H7 (cell line): ENCODE measurements around the gene RABL3. TPM values are rescaled to one million over a fixed set of nuclear protein-coding genes. Genes with fewer than 3 reads are reported as not detected.
A peak's percentile ranks its signal among the peaks of the same experiment; 100 is the strongest.
"Not testable (repeated sequence)": the region's sequence is repeated elsewhere in the genome, so short reads cannot be mapped to it uniquely, and the experiment has no call there.

Experiments
- DNase-seq: peaks from one replicate; pipeline ENCODE4 v3.0.0; 2012
- H3K27me3 ChIP-seq: 2 replicates; pipeline ENCODE4 v1.6.0; 2011; ENCODE audit warnings: mild to moderate bottlenecking, low read length; ENCODE audit not compliant: control insufficient read depth, insufficient read depth
- H3K36me3 ChIP-seq: replicated peaks from 2 replicates; pipeline ENCODE4 v1.5.1; 2011; ENCODE audit warnings: low read length; ENCODE audit not compliant: control insufficient read depth, insufficient read depth
- H3K4me3 ChIP-seq: 2 replicates; pipeline ENCODE4 v1.5.1; 2011; ENCODE audit warnings: low read depth, mild to moderate bottlenecking, control low read depth, low read length, moderate library complexity; ENCODE audit not compliant: insufficient read depth
- total RNA-seq: library from RNA; depleted of rRNA; stranded (reverse); fragments of >200 nt; shearing (Covaris generic); gene quantifications from 2 replicates; pipeline ENCODE4 v1.2.3, GENCODE V29; 2014

Gene RABL3
- total RNA-seq, 1 experiment from 2014 or later = 13.2 TPM

DNA sequence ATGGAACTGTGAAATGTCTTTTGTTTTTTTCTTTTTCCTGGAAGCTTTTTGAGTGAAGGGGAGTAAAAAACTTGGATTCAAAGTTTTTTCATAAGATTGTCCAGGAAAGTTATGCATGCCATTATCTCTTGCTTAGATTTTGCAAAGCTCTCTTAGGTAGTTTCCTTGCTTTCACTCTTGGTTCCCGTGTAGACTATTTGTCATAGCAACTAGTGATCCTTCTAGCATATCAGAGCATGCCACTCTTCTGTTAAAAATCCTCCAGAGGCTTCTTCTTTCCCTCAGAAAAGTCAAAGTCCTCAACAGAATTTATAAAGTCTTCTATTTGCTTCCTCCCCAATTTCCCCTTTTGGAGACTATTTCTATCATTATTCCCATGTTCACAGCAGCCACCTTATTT is 21.3 kb upstream of the RABL3 start:
- Histone ChIP-seq H3K4me3 (no peak overlapping the region), H3K36me3 (no peaks in the 10 kb centered on the region), H3K27me3 (no peaks in the 10 kb centered on the region)
- DNase-seq = no peak

- no peak for DNase-seq
- no peak overlapping the region for H3K4me3 ChIP-seq
- H3K36me3 ChIP-seq = no peaks in the 10 kb centered on the region
- H3K27me3 ChIP-seq = no peaks in the 10 kb centered on the region
These were observed 20.3 kb upstream of the RABL3 start for GRCh38 chr3:120762615-120763014.

DNA sequence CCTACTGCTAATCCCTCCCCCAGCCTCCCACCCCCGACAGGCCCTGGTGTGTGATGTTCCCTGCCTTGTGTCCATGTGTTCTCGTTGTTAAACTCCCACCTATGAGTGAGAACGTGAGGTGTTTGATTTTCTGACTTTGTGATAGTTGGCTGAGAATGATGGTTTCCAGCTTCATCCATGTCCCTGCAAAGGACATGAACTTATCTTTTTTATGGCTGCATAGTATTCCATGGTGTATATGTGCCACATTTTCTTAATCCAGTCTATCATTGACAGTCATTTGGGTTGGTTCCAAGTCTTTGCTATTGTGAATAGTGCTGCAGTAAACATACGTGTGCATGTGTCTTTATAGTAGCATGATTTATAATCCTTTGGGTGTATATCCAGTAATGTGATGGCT is 16.2 kb upstream of the RABL3 start:
- H3K36me3 ChIP-seq, DNase-seq, H3K27me3 ChIP-seq, H3K4me3 ChIP-seq: not testable (repeated sequence)

- Histone ChIP-seq H3K36me3 (peaks cover under 1% of the 10 kb centered on the region), H3K4me3 (no peak overlapping the region), H3K27me3 (no peaks in the 10 kb centered on the region)
- DNase-seq = no peak
These were observed 13.7 kb upstream of the RABL3 start for GRCh38 chr3:120756061-120756460.

DNA sequence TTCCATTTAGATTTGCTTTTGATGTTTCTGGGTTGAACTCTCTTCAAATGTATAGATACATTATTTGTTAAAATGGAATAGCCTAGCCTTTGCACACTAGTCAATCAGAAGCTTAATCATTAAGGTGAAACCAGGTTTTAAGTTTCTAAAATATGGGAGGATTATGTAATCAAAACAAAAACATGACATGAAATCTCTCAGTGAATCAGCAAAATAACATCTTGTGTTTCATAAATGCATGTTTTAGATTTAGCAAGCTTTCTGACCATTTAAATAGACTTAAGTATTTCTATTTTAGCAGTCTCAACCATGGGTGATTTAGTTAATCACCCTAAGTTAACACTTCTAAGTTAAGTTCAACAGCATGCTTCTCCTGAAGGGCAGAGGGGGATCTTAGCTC is 11.5 kb upstream of the RABL3 start:
- no peaks in the 10 kb centered on the region for H3K27me3 ChIP-seq
- peaks cover 2% of the 10 kb centered on the region for H3K36me3 ChIP-seq
- DNase-seq = no peak
- H3K4me3 ChIP-seq = no peak overlapping the region

- H3K4me3 ChIP-seq = no peak overlapping the region
- no peak for DNase-seq
These were observed 10.5 kb upstream of the RABL3 start for GRCh38 chr3:120752865-120753264.

DNA sequence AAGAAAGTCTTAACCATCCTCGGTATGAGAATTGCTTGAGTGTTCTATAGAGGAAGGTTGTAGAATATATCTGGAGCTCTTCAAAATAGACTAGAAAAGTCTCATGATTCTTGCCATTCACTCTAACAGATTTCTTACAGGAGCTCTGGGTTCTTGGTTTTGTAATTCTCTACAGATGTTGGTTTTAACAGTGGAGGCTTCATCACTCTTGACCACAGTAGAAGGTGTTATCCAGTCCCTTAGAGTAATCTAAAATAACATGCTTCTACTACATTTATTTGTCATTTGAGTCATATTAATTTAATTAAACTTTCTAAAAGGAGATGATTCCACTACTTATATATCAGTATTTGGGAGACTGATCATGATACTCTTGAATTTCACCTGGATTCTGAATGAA is 9.9 kb upstream of the RABL3 start:
- Histone ChIP-seq H3K36me3 (peaks cover 2% of the 10 kb centered on the region), H3K4me3 (no peak overlapping the region), H3K27me3 (no peaks in the 10 kb centered on the region)
- no peak for DNase-seq

More at GRCh38 chr3:120752865-120753264, 10.5 kb upstream of the RABL3 start:
- Histone ChIP-seq H3K27me3 (no peaks in the 10 kb centered on the region), H3K36me3 (peaks cover 2% of the 10 kb centered on the region)

DNA sequence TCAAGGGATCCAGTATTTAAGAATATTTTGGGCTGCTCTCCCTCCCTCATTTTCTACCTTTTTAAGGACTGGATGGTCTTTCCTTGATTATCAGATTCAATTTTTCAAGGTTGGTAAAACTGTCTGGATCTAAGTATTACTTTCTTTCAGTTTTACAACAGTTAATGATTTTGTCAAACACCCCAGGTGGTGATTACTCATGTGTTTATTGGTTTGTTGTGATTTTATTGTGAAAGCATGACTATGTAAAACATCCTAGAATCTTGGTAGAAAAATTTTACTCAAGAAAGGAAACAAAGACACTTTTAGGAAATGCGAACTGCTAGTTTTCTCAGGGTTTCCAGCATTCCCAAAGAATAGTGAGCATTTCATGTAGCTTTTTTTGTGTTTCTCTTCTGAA is 7.5 kb upstream of the RABL3 start:
- DNase-seq = no peak
- H3K36me3 ChIP-seq = peaks cover 2% of the 10 kb centered on the region
- no peaks in the 10 kb centered on the region for H3K27me3 ChIP-seq
- no peak overlapping the region for H3K4me3 ChIP-seq

DNA sequence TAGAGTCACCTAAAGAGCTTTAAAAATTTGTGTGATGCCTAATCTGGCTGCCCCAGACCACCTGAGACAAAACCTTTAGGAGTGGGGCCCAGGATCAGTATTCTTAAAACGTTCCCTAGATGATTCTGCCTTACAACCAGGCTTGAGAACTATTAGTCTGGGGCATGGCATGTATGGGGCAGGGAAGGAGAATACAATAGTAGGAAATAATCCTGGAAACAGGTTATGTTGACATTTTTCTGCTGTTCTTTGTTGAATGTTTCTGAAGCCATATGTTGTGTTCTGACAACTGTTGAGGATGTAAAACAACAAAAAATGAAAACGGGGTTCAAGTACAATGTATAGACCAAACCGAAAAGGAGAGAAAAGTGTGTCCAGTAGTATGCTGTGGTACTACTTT is 3.1 kb upstream of the RABL3 start:
- DNase-seq = no peak
- no peaks in the 10 kb centered on the region for H3K36me3 ChIP-seq

DNA sequence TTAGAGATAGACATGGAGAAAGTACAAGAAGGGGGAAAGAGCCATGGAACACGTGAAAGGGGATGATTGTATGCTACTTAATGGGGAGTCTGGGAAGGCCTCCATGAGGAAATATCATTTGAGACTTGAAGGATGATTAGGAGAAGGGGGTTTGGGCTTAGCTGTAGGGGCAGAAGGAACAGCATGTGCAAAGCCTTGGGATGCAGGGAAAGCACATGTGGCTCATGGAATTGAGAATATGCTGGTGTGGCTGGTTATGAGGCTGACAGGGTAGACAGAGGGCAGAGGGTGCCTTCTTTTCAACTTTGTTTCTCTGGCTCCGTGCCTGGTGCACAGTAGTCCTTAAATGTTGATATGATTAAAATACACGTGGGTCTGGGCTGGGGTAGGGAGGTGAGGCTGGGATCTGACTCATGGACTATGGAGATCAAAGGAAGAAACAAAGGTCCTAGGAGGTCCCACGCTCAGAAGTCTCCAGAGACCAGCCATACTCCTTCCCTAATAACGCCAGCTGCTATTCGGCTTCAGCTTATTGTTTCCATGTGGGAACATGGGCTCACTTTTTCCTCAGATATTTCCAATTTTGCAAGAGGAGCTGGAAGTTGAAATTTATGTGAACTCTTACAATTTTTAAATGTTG is 1.4 kb upstream of the RABL3 start:
- peak; percentile 9 for DNase-seq
- Histone ChIP-seq H3K4me3 (peak overlapping the region; percentile 83), H3K27me3 (no peaks in the 10 kb centered on the region), H3K36me3 (no peaks in the 10 kb centered on the region)

More for the DNA sequence above, 3.1 kb upstream of the RABL3 start:
- H3K27me3 ChIP-seq = no peaks in the 10 kb centered on the region
- H3K4me3 ChIP-seq = no peak overlapping the region

GRCh38 chr3:120742849-120743365 is 591 bp upstream of the RABL3 start:
- Histone ChIP-seq H3K4me3 (peak overlapping the region; percentile 83), H3K36me3 (no peaks in the 10 kb centered on the region), H3K27me3 (no peaks in the 10 kb centered on the region)
- no peak for DNase-seq

- no peaks in the 10 kb centered on the region for H3K36me3 ChIP-seq
- H3K4me3 ChIP-seq = peak overlapping the region; percentile 83
- DNase-seq = no peak
- no peaks in the 10 kb centered on the region for H3K27me3 ChIP-seq
These were observed 499 bp downstream of the RABL3 start for GRCh38 chr3:120741837-120742197.

- Histone ChIP-seq H3K27me3 (no peaks in the 10 kb centered on the region), H3K4me3 (no peak overlapping the region), H3K36me3 (no peaks in the 10 kb centered on the region)
- DNase-seq = no peak
These were observed 996 bp downstream of the RABL3 start for GRCh38 chr3:120741320-120741719.

- not testable (repeated sequence) for DNase-seq, H3K36me3 ChIP-seq, H3K27me3 ChIP-seq, H3K4me3 ChIP-seq
These were observed 4.3 kb downstream of the RABL3 start for GRCh38 chr3:120738006-120738405.

DNA sequence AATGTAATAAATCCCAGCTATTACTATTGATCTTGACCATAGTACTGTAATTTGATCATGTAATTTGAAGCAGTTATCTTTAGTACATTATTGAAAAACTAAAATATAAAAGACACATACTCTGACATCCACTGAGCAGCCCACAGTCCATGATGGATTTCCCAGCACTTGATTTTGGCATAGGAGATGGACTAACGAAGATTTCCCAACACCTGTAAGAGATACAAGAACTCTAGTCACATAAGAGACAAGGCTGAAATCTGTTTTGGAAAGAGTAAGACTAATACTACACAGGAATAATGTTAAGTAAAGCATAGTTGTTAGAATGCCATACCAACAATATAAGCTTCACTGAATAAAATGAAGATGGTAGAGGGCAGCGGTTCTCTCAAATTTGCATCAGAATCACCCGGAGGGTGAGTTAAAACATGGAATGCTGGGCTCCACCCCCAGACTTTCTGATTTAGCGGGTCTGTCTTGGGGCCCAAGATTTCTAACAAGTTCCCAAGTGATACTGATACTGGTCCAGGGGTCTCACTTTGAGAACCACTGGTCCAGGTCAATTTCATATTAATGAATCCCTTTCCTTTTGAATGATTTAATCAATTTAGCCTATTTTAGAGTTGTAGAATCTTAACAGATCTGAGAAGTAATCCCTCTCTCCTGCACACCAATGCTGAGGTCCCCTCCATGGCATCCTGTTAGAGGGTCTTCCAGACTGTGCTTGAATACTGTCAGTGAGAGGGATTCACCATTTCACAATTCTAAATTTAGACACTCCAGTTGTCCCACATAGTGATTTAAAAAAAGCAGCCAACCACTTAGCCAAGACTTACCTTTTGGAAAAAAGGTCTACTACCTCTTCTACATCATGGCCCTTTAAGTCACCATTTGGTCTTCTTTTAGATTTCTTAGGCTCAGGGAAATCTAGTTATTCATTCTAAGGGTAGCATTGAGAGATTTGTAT is 11.5 kb downstream of the RABL3 start:
- H3K27me3 ChIP-seq = no peaks in the 10 kb centered on the region
- peak; percentile 14 for DNase-seq
- no peaks in the 10 kb centered on the region for H3K36me3 ChIP-seq
- H3K4me3 ChIP-seq = no peak overlapping the region
